Caco-2 (cell line): Measurements from ENCODE around the gene PDE11A. TPM values are rescaled to one million over a fixed set of nuclear protein-coding genes. Genes with fewer than 3 reads are reported as not detected.

Experiments
- BruUV-seq: library from RNA; stranded (reverse); fragments of 400-500 nt; replicated peaks from 2 replicates; lab custom pipeline; 2021; lab: Mats Ljungman, UMichigan
- CTCF ChIA-PET: fragments of 300-600 bp; sonication (Branson Sonifier 250); formaldehyde crosslinking; loops from one replicate; lab custom pipeline; 2022; ENCODE audit warnings: antibody characterized with exemption; lab: Charles Lee
- POLR2A ChIA-PET: fragments of 300-600 bp; sonication (Branson Sonifier 250); formaldehyde crosslinking; loops from one replicate; lab custom pipeline; 2022; ENCODE audit warnings: antibody characterized with exemption; lab: Charles Lee
- DNase-seq, 2 experiments: peaks; one replicate each; pipeline versions ENCODE4 v3.0.0 to v3.0.0-alpha.2; 2020 to 2022
- H3K27me3 ChIP-seq: replicated peaks from 2 replicates; pipeline ENCODE4 v1.6.0; 2011; ENCODE audit warnings: low read length; ENCODE audit not compliant: control insufficient read depth, insufficient read depth
- H3K36me3 ChIP-seq: 2 replicates; pipeline ENCODE4 v1.5.1; 2011; ENCODE audit warnings: low read length; ENCODE audit not compliant: control insufficient read depth, insufficient read depth
- H3K4me1 ChIP-seq: fragments of 250-450 bp; sonication (Bioruptor Pico); 2 replicates; pipeline ENCODE4 v1.5.1; 2020; ENCODE audit warnings: mild to moderate bottlenecking
- H3K4me3 ChIP-seq: 2 replicates; pipeline ENCODE4 v1.5.1; 2011; ENCODE audit warnings: low read depth, mild to moderate bottlenecking, control low read depth, low read length
- H3K9me3 ChIP-seq: fragments of 250-450 bp; sonication (Bioruptor Pico); 2 replicates; pipeline ENCODE4 v1.5.1; 2020; ENCODE audit warnings: mild to moderate bottlenecking, moderate library complexity
- H3K27ac Mint-ChIP-seq: one replicate; pipeline ENCODE4 v1.8.0; 2022; ENCODE audit warnings: mixed read lengths; ENCODE audit not compliant: unreplicated experiment
- H3K27me3 Mint-ChIP-seq: one replicate; pipeline ENCODE4 v1.8.0; 2022; ENCODE audit warnings: mixed read lengths; ENCODE audit not compliant: insufficient read depth, unreplicated experiment
- H3K36me3 Mint-ChIP-seq: one replicate; pipeline ENCODE4 v1.8.0; 2022; ENCODE audit warnings: mild to moderate bottlenecking, mixed read lengths; ENCODE audit not compliant: insufficient read depth, unreplicated experiment
- H3K4me1 Mint-ChIP-seq: one replicate; pipeline ENCODE4 v1.8.0; 2022; ENCODE audit warnings: low read depth, mixed read lengths; ENCODE audit not compliant: unreplicated experiment
- H3K4me3 Mint-ChIP-seq: one replicate; pipeline ENCODE4 v1.8.0; 2022; ENCODE audit warnings: mild to moderate bottlenecking, moderate library complexity, mixed read lengths; ENCODE audit not compliant: unreplicated experiment
- H3K9me3 Mint-ChIP-seq: one replicate; pipeline ENCODE4 v1.8.0; 2022; ENCODE audit warnings: mixed read lengths; ENCODE audit not compliant: unreplicated experiment
- intact Hi-C: fragments of 100-400 bp; cut with micrococcal nuclease; formaldehyde crosslinking; loops from one replicate; pipeline ENCODE4 v1.10.0; 2022; ENCODE audit not compliant: unreplicated experiment
- total RNA-seq: library from RNA; stranded (reverse); gene quantifications from 2 replicates; pipeline ENCODE4 v1.2.3, GENCODE V29; 2022
- TF ChIP-seq, protein P1 (sequence below), 2 experiments: fragments of 200-600 bp in 1 of 2; IDR thresholded peaks; 1 replicate in 1 of 2; 2 replicates in 1 of 2; pipeline versions ENCODE4 v1.5.1 to v1.8.0; 2011 to 2022; ENCODE audit warnings: antibody characterized with exemption in 1 of 2, control low read depth in 1 of 2, inconsistent platforms in 1 of 2, low read depth in 1 of 2, low read length in 1 of 2, mild to moderate bottlenecking in 1 of 2, moderate library complexity in 1 of 2; ENCODE audit not compliant: insufficient read depth in 1 of 2, severe bottlenecking in 1 of 2, unreplicated experiment in 1 of 2

PDE11A gene
- total RNA-seq, 1 experiment from 2014 or later, result 0.25 TPM

DNA sequence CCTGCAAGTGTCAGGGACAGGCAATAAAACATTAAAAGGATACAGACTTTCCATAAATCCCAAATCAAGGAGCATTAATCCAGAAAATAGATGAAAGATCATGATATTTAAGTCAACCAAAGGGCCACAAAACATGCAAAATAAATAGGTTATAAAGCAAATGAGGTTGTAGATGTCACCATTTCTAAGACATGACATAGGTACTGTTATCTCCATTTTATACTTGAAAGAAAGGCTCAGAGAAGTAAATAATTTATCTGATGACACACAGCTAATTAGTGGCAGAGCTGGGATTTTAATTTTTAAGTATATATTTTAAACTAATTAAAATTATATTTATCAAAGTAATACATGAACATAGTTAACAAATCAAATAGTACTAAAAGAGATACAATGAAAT is 378.2 kb downstream of the PDE11A start:
- TF ChIP-seq, protein P1, sequence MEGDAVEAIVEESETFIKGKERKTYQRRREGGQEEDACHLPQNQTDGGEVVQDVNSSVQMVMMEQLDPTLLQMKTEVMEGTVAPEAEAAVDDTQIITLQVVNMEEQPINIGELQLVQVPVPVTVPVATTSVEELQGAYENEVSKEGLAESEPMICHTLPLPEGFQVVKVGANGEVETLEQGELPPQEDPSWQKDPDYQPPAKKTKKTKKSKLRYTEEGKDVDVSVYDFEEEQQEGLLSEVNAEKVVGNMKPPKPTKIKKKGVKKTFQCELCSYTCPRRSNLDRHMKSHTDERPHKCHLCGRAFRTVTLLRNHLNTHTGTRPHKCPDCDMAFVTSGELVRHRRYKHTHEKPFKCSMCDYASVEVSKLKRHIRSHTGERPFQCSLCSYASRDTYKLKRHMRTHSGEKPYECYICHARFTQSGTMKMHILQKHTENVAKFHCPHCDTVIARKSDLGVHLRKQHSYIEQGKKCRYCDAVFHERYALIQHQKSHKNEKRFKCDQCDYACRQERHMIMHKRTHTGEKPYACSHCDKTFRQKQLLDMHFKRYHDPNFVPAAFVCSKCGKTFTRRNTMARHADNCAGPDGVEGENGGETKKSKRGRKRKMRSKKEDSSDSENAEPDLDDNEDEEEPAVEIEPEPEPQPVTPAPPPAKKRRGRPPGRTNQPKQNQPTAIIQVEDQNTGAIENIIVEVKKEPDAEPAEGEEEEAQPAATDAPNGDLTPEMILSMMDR (IDR thresholded peaks at IDR 0.05; ENCODE audit: insufficient read depth in 1 of 2, low read depth in 1 of 2, low read length in 1 of 2, severe bottlenecking in 1 of 2, unreplicated experiment in 1 of 2), result no peak
- no peaks in the 10 kb centered on the region for H3K9me3 Mint-ChIP-seq
- H3K4me1 Mint-ChIP-seq, result peaks cover 10% of the 10 kb centered on the region
- H3K36me3 Mint-ChIP-seq, result no peaks in the 10 kb centered on the region
- Histone ChIP-seq H3K4me1 (peaks cover 9% of the 10 kb centered on the region; the same call in 1 of the 2 replicates), H3K9me3 (no peaks in the 10 kb centered on the region), H3K27me3 (no peaks in the 10 kb centered on the region), H3K36me3 (no peaks in the 10 kb centered on the region), H3K4me3 (no peak overlapping the region)
- no peak overlapping the region for H3K27ac Mint-ChIP-seq
- ChIA-PET CTCF (no interaction called here), POLR2A (no interaction called here)
- DNase-seq, result no peak
- intact Hi-C loops, result no loop called here
- H3K4me3 Mint-ChIP-seq, result no peak overlapping the region
- BruUV-seq, result no TSS peak
- H3K27me3 Mint-ChIP-seq, result peaks cover 7% of the 10 kb centered on the region

DNA sequence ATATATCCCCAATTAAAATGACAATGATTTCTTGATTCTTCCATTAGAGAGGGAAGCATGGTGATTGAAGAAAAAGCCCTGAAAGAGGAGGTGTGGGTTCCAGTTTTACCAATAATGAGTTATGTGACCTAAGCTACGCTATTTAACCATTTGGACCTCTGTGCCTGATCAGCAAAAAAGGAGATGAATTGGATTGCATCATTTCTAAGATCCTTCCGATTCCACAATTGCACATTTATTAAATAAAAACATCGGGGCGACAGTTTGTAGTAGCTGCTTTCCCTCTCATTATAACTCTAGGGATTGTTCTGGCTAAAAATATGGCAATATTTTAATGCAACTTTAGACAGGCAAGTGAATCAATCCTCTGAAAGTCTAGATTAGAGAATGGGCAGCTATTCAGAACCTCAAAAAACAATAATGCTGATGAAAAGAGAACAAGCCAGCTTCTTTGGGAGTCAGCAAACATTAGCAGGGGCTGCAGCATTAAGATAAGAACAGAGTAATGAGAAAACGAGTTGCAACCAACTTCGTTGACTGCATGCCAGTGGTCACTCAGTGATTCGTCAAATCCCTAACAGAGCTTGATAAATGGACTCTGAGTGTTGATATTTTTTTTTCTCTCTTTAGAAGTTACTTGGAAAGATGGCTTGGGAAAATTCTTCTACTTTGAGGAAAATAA is 378.8 kb downstream of the PDE11A start:
- H3K4me3 ChIP-seq, result no peak overlapping the region
- peaks cover 9% of the 10 kb centered on the region; the same call in 1 of the 2 replicates for H3K4me1 ChIP-seq
- H3K9me3 ChIP-seq, result no peaks in the 10 kb centered on the region
- TF ChIP-seq, protein P1 (IDR thresholded peaks at IDR 0.05; ENCODE audit: insufficient read depth in 1 of 2, low read depth in 1 of 2, low read length in 1 of 2, severe bottlenecking in 1 of 2, unreplicated experiment in 1 of 2), result no peak
- Mint-ChIP-seq H3K27ac (no peak overlapping the region), H3K36me3 (no peaks in the 10 kb centered on the region), H3K4me3 (no peak overlapping the region), H3K4me1 (peaks cover 10% of the 10 kb centered on the region), H3K27me3 (peaks cover 7% of the 10 kb centered on the region), H3K9me3 (no peaks in the 10 kb centered on the region)
- H3K36me3 ChIP-seq, result no peaks in the 10 kb centered on the region
- intact Hi-C loops, result no loop called here
- no peaks in the 10 kb centered on the region for H3K27me3 ChIP-seq
- ChIA-PET POLR2A (no interaction called here), CTCF (no interaction called here)
- BruUV-seq, result no TSS peak
- DNase-seq, result no peak

DNA sequence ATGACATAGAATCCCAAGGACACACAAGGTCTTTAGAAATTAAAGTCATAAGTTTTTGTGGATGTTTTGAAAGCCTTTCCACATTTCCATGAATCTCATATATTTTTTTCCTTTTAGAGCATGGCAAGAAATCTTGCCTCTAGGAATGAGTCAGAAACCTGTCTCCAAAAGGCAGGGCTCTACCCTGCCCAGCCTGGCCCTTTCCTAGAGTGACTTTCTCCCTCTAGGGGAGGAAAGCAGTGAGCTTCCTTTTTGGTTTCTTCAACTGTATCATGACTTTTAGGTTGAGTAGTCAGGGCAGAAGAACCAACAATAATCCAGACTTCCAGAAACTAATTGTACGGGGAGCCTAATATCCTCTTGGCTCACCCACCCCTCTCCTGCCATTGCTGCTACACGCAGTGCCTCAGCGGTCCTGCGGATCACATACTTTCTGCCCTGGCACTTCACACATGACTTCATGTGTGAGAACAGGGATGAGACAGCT is 379.8 kb downstream of the PDE11A start:
- Histone ChIP-seq H3K9me3 (no peaks in the 10 kb centered on the region), H3K4me1 (peaks cover 9% of the 10 kb centered on the region; the same call in 1 of the 2 replicates), H3K27me3 (no peaks in the 10 kb centered on the region), H3K36me3 (no peaks in the 10 kb centered on the region), H3K4me3 (no peak overlapping the region)
- peaks cover 10% of the 10 kb centered on the region for H3K4me1 Mint-ChIP-seq
- peaks cover 7% of the 10 kb centered on the region for H3K27me3 Mint-ChIP-seq
- no peak overlapping the region for H3K4me3 Mint-ChIP-seq
- DNase-seq, result peak in 1 of 2 experiments; percentile 29
- intact Hi-C loops, result no loop called here
- ChIA-PET CTCF (no interaction called here), POLR2A (no interaction called here)
- no peaks in the 10 kb centered on the region for H3K9me3 Mint-ChIP-seq
- TF ChIP-seq, protein P1 (IDR thresholded peaks at IDR 0.05; ENCODE audit: insufficient read depth in 1 of 2, low read depth in 1 of 2, low read length in 1 of 2, severe bottlenecking in 1 of 2, unreplicated experiment in 1 of 2), result no peak
- H3K27ac Mint-ChIP-seq, result no peak overlapping the region
- BruUV-seq, result no TSS peak
- H3K36me3 Mint-ChIP-seq, result no peaks in the 10 kb centered on the region
